ENCODE measurements around the gene PLTP.

DNA sequence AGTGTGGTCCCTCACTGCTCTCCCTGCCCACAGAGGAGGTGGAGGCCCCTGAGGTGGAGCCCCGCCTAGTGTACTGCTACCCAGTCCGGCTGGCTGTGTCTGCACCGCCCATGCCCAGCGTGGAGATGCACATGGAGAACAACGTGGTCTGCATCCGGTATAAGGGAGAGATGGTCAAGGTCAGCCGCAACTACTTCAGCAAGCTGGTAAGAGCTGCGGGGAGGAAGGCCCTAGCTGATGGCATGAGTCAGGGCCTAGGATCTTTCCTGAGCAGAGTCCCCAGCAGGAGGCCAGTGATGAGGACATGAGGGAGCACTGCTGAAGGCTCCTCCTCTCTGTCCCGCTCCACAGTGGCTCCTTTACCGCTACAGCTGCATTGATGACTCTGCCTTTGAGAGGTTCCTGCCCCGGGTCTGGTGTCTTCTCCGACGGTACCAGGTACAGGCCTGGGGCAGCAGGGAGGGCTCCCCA lies 33.8 kb upstream of the PLTP start:
- TF ChIP-seq POLR2A (IDR thresholded peaks at IDR 0.05) = no peak
- TF ChIP-seq, protein P1, sequence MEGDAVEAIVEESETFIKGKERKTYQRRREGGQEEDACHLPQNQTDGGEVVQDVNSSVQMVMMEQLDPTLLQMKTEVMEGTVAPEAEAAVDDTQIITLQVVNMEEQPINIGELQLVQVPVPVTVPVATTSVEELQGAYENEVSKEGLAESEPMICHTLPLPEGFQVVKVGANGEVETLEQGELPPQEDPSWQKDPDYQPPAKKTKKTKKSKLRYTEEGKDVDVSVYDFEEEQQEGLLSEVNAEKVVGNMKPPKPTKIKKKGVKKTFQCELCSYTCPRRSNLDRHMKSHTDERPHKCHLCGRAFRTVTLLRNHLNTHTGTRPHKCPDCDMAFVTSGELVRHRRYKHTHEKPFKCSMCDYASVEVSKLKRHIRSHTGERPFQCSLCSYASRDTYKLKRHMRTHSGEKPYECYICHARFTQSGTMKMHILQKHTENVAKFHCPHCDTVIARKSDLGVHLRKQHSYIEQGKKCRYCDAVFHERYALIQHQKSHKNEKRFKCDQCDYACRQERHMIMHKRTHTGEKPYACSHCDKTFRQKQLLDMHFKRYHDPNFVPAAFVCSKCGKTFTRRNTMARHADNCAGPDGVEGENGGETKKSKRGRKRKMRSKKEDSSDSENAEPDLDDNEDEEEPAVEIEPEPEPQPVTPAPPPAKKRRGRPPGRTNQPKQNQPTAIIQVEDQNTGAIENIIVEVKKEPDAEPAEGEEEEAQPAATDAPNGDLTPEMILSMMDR (IDR thresholded peaks at IDR 0.05) = no peak
